GM23248 (cell line): ENCODE results near the gene MMP17. TPM values are rescaled to one million over a fixed set of nuclear protein-coding genes. Genes with fewer than 3 reads are reported as not detected.
A peak's percentile ranks its signal among the peaks of the same experiment; 100 is the strongest.

Experiments
- DNase-seq: peaks from one replicate; pipeline ENCODE4 v3.0.0-alpha.2; 2015
- H2AFZ ChIP-seq: fragments of 200-600 bp; sonication (generic); 2 replicates; pipeline ENCODE4 v1.6.1; 2016; ENCODE audit warnings: antibody characterized with exemption
- H3F3A ChIP-seq: fragments of 200-600 bp; sonication (generic); 2 replicates; pipeline ENCODE4 v1.6.1; 2016; ENCODE audit warnings: mild to moderate bottlenecking, antibody characterized with exemption, mixed run types; ENCODE audit not compliant: insufficient read depth
- H3K27ac ChIP-seq: fragments of 200-600 bp; sonication (generic); 2 replicates; pipeline ENCODE4 v1.5.1; 2016; ENCODE audit warnings: mild to moderate bottlenecking
- H3K27me3 ChIP-seq: fragments of 200-600 bp; sonication (generic); replicated peaks from 2 replicates; pipeline ENCODE4 v1.6.1; 2016; ENCODE audit warnings: mild to moderate bottlenecking; ENCODE audit not compliant: insufficient read depth
- H3K36me3 ChIP-seq: fragments of 200-600 bp; sonication (generic); 2 replicates; pipeline ENCODE4 v1.6.1; 2016; ENCODE audit warnings: low read depth, mild to moderate bottlenecking
- H3K4me1 ChIP-seq: fragments of 200-600 bp; sonication (generic); 2 replicates; pipeline ENCODE4 v1.6.1; 2016; ENCODE audit warnings: mild to moderate bottlenecking; ENCODE audit not compliant: insufficient read depth
- H3K4me2 ChIP-seq: fragments of 200-600 bp; sonication (generic); one replicate; pipeline ENCODE4 v1.6.1; 2016; ENCODE audit warnings: mild to moderate bottlenecking; ENCODE audit not compliant: unreplicated experiment
- H3K4me3 ChIP-seq: fragments of 200-600 bp; sonication (generic); 2 replicates; pipeline ENCODE4 v1.5.1; 2016; ENCODE audit warnings: mild to moderate bottlenecking
- H3K79me2 ChIP-seq: fragments of 200-600 bp; sonication (generic); 2 replicates; pipeline ENCODE4 v1.6.1; 2016; ENCODE audit warnings: mild to moderate bottlenecking; ENCODE audit not compliant: insufficient read depth
- H3K9ac ChIP-seq: fragments of 200-600 bp; sonication (generic); 2 replicates; pipeline ENCODE4 v1.6.1; 2016; ENCODE audit warnings: mild to moderate bottlenecking
- H3K9me2 ChIP-seq: fragments of 200-600 bp; sonication (generic); 2 replicates; pipeline ENCODE4 v1.6.1; 2016; ENCODE audit warnings: mixed run types, mild to moderate bottlenecking, moderate library complexity; ENCODE audit not compliant: insufficient read depth
- H3K9me3 ChIP-seq: fragments of 200-600 bp; sonication (generic); one replicate; pipeline ENCODE4 v1.6.1; 2017; ENCODE audit warnings: low read depth
- H4K20me1 ChIP-seq: fragments of 200-600 bp; sonication (generic); 2 replicates; pipeline ENCODE4 v1.6.0; 2016; ENCODE audit not compliant: insufficient read depth
- EZH2 ChIP-seq: fragments of 200-600 bp; sonication (generic); IDR thresholded peaks from 2 replicates; pipeline ENCODE4 v1.6.1; 2018; ENCODE audit warnings: antibody characterized with exemption, mild to moderate bottlenecking; ENCODE audit not compliant: insufficient read depth, poor library complexity, severe bottlenecking
- EZH2phosphoT487 ChIP-seq: fragments of 200-600 bp; sonication (generic); IDR thresholded peaks from 2 replicates; pipeline ENCODE4 v1.6.1; 2018; ENCODE audit warnings: antibody characterized with exemption, moderate library complexity, mild to moderate bottlenecking, low read depth; ENCODE audit not compliant: insufficient read depth
- WGBS, 2 experiments: methylation state at CpG; one replicate each; pipeline ENCODE4 v1.1.6; 2015 to 2017; ENCODE audit warnings: low lambda C conversion rate in 2 of 2, low coverage in 1 of 2; ENCODE audit errors: missing lambda C conversion rate in 2 of 2; 5-methylcytosine and 5-hydroxymethylcytosine counted together
- in situ Hi-C: fragments of 300-500 bp; cut with MboI; formaldehyde crosslinking; loops from 2 replicates; pipeline ENCODE4 v1.15.0; 2020
- polyA plus RNA-seq: library from polyadenylated mRNA; unstranded; fragments of >200 nt; fragmentation: Nextera tagmentation; extraction: Ambion mirVana; gene quantifications from 2 replicates; pipeline ENCODE4 v1.2.1, GENCODE V29; 2016
- total RNA-seq: library from RNA; depleted of rRNA; stranded (reverse); fragments of >200 nt; shearing (Covaris generic); gene quantifications from 2 replicates; pipeline ENCODE4 v1.2.3, GENCODE V29; 2014

The MMP17 gene
- total and polyA plus RNA-seq, 2 experiments from 2014 or later: 10.1 to 52.1 TPM

GRCh38 chr12:131849700-131850553 lies 21.7 kb downstream of the MMP17 start:
- peaks cover 10% of the 10 kb centered on the region for H3K4me1 ChIP-seq
- H3K4me3 ChIP-seq: no peak overlapping the region
- no peaks in the 10 kb centered on the region for H3K79me2 ChIP-seq
- H3K4me2 ChIP-seq: no peak overlapping the region
- no peak for DNase-seq
- no peaks in the 10 kb centered on the region for H3K36me3 ChIP-seq
- 94 to 95% methylated on average over 30 to 47 of the region's 47 CpGs for WGBS, 2 experiments
- no peaks in the 10 kb centered on the region for H3K9me2 ChIP-seq
- H4K20me1 ChIP-seq: no peaks in the 10 kb centered on the region
- no peak for TF ChIP-seq EZH2
- no peak for TF ChIP-seq EZH2phosphoT487
- H3K9ac ChIP-seq: no peak overlapping the region
- H3K27me3 ChIP-seq: no peaks in the 10 kb centered on the region
- H3K27ac ChIP-seq: no peak overlapping the region
- H3K9me3 ChIP-seq: no peaks in the 10 kb centered on the region
- no peaks in the 10 kb centered on the region for H3F3A ChIP-seq
- in situ Hi-C loops: no loop called here
- H2AFZ ChIP-seq: no peak overlapping the region

- Histone ChIP-seq H3K36me3 (no peaks in the 10 kb centered on the region), H4K20me1 (no peaks in the 10 kb centered on the region), H3K9ac (no peak overlapping the region), H3K79me2 (no peaks in the 10 kb centered on the region), H3K4me2 (no peak overlapping the region), H2AFZ (no peak overlapping the region), H3K27ac (no peak overlapping the region), H3F3A (no peaks in the 10 kb centered on the region), H3K9me3 (no peaks in the 10 kb centered on the region), H3K9me2 (no peaks in the 10 kb centered on the region), H3K4me1 (peaks cover 10% of the 10 kb centered on the region), H3K4me3 (no peak overlapping the region), H3K27me3 (no peaks in the 10 kb centered on the region)
- WGBS, 2 experiments: 93% methylated on average over 33 to 40 of the region's 41 CpGs
- in situ Hi-C loops: no loop called here
- DNase-seq: no peak
- TF ChIP-seq EZH2phosphoT487: no peak
- TF ChIP-seq EZH2: no peak
These were observed 22.8 kb downstream of the MMP17 start for GRCh38 chr12:131850856-131851559.

- Histone ChIP-seq H3K27me3 (no peaks in the 10 kb centered on the region), H3K4me3 (no peak overlapping the region), H3K79me2 (no peaks in the 10 kb centered on the region), H3K4me2 (no peak overlapping the region), H3K9ac (0 out of 2 replicates have a peak overlapping the region, but pooled peaks have one; percentile 52), H4K20me1 (no peaks in the 10 kb centered on the region), H3K27ac (no peak overlapping the region), H3K36me3 (no peaks in the 10 kb centered on the region), H3F3A (no peaks in the 10 kb centered on the region), H3K4me1 (peaks cover 10% of the 10 kb centered on the region), H3K9me2 (no peaks in the 10 kb centered on the region), H3K9me3 (no peaks in the 10 kb centered on the region), H2AFZ (no peak overlapping the region)
- TF ChIP-seq EZH2phosphoT487: no peak
- no peak for TF ChIP-seq EZH2
- no peak for DNase-seq
- in situ Hi-C loops: no loop called here
- 86 to 90% methylated on average over 31 to 37 of the region's 37 CpGs for WGBS, 2 experiments
These were observed 23.8 kb downstream of the MMP17 start for GRCh38 chr12:131851741-131852550.
